ENCODE measurements around the gene CCDC106.

CCDC106 gene

GRCh38 chr19:55616395-55616875, 31.6 kb upstream of the CCDC106 start:
- no peak overlapping the region for H3K4me2 ChIP-seq
- no peak overlapping the region for H3K9ac ChIP-seq
- H3K27me3 ChIP-seq (ENCODE audit: insufficient read depth, low read depth) = no peaks in the 10 kb centered on the region
- H3K4me1 ChIP-seq (ENCODE audit: low read depth, poor library complexity, severe bottlenecking) = peaks cover 12% of the 10 kb centered on the region
- no peaks in the 10 kb centered on the region for H4K20me1 ChIP-seq (ENCODE audit: insufficient read depth)
- H3K79me2 ChIP-seq (ENCODE audit: insufficient read depth, low read depth) = no peaks in the 10 kb centered on the region
- H3K4me3 ChIP-seq (IDR thresholded peaks at IDR 0.05; ENCODE audit: insufficient read depth, low read depth, low read length) = no peak overlapping the region
- TF ChIP-seq CTCF (conservative IDR thresholded peaks at IDR 0.05; ENCODE audit: low read depth, low read length) = no peak
- H3K36me3 ChIP-seq (ENCODE audit: insufficient read depth) = no peaks in the 10 kb centered on the region
- H3K27ac ChIP-seq = no peak overlapping the region
- no peak overlapping the region for H2AFZ ChIP-seq (ENCODE audit: low read depth)

GRCh38 chr19:55617426-55617825, 30.6 kb upstream of the CCDC106 start:
- H3K4me1 ChIP-seq (ENCODE audit: low read depth, poor library complexity, severe bottlenecking) = peaks cover 2% of the 10 kb centered on the region
- no peaks in the 10 kb centered on the region for H4K20me1 ChIP-seq (ENCODE audit: insufficient read depth)
- H3K4me3 ChIP-seq (IDR thresholded peaks at IDR 0.05; ENCODE audit: insufficient read depth, low read depth, low read length) = no peak overlapping the region
- TF ChIP-seq CTCF (conservative IDR thresholded peaks at IDR 0.05; ENCODE audit: low read depth, low read length) = no peak
- no peaks in the 10 kb centered on the region for H3K27me3 ChIP-seq (ENCODE audit: insufficient read depth, low read depth)
- no peak overlapping the region for H3K27ac ChIP-seq
- H3K36me3 ChIP-seq (ENCODE audit: insufficient read depth) = no peaks in the 10 kb centered on the region
- H3K4me2 ChIP-seq = no peak overlapping the region
- H3K79me2 ChIP-seq (ENCODE audit: insufficient read depth, low read depth) = no peaks in the 10 kb centered on the region
- no peak overlapping the region for H2AFZ ChIP-seq (ENCODE audit: low read depth)
- H3K9ac ChIP-seq = no peak overlapping the region

DNA sequence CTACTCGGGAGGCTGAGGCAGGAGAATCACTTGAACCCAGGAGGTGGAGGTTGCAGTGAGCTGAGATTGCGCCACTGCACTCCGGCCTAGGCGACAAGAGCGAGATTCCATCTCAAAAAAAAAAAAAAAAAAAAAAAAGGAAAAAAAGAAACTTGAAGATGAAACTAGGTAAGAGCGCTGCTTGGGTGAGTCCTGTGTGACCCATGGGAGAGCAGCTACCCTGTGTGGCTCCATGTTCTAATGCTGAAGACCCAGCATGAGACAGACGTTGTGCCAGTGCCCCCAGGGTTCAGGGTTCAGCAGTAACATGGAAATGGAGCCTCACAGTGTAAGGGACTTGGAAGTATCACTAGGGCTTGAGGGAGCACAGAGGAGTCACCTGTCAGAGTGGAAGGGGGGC, 29.6 kb upstream of the CCDC106 start:
- Histone ChIP-seq H3K27me3 (ENCODE audit: insufficient read depth, low read depth) (no peaks in the 10 kb centered on the region), H3K9ac (no peak overlapping the region), H3K4me3 (IDR thresholded peaks at IDR 0.05; ENCODE audit: insufficient read depth, low read depth, low read length) (no peak overlapping the region), H3K4me2 (no peak overlapping the region), H3K36me3 (ENCODE audit: insufficient read depth) (no peaks in the 10 kb centered on the region), H3K79me2 (ENCODE audit: insufficient read depth, low read depth) (no peaks in the 10 kb centered on the region), H3K27ac (no peak overlapping the region), H4K20me1 (ENCODE audit: insufficient read depth) (no peaks in the 10 kb centered on the region), H3K4me1 (ENCODE audit: low read depth, poor library complexity, severe bottlenecking) (peaks cover 3% of the 10 kb centered on the region), H2AFZ (ENCODE audit: low read depth) (no peak overlapping the region)
- TF ChIP-seq CTCF (conservative IDR thresholded peaks at IDR 0.05; ENCODE audit: low read depth, low read length) = no peak

- TF ChIP-seq CTCF (conservative IDR thresholded peaks at IDR 0.05; ENCODE audit: low read depth, low read length) = no peak
- no peak overlapping the region for H3K4me2 ChIP-seq
- H3K36me3 ChIP-seq (ENCODE audit: insufficient read depth) = no peaks in the 10 kb centered on the region
- no peak overlapping the region for H2AFZ ChIP-seq (ENCODE audit: low read depth)
- H3K4me1 ChIP-seq (ENCODE audit: low read depth, poor library complexity, severe bottlenecking) = peaks cover 8% of the 10 kb centered on the region
- H4K20me1 ChIP-seq (ENCODE audit: insufficient read depth) = no peaks in the 10 kb centered on the region
- no peak overlapping the region for H3K9ac ChIP-seq
- no peaks in the 10 kb centered on the region for H3K79me2 ChIP-seq (ENCODE audit: insufficient read depth, low read depth)
- H3K4me3 ChIP-seq (IDR thresholded peaks at IDR 0.05; ENCODE audit: insufficient read depth, low read depth, low read length) = no peak overlapping the region
- H3K27ac ChIP-seq = no peak overlapping the region
- H3K27me3 ChIP-seq (ENCODE audit: insufficient read depth, low read depth) = no peaks in the 10 kb centered on the region
Measured at GRCh38 chr19:55619286-55619685, 28.7 kb upstream of the CCDC106 start.

Measured in KMS-11 (cell line).